Neural progenitor cell (in vitro differentiated cells): ENCODE measurements around the gene CNOT8.

Source experiments
- CTCF ChIP-seq: fragments of 200-600 bp; sonication (generic); IDR thresholded peaks from 2 replicates; pipeline ENCODE4 v1.5.1; 2017; ENCODE audit warnings: antibody characterized with exemption, mild to moderate bottlenecking
- EZH2 ChIP-seq: fragments of 200-600 bp; sonication (generic); IDR thresholded peaks from 2 replicates; pipeline ENCODE4 v1.6.1; 2017; ENCODE audit warnings: antibody characterized with exemption, mild to moderate bottlenecking, moderate library complexity
- EZH2phosphoT487 ChIP-seq: fragments of 200-600 bp; sonication (generic); IDR thresholded peaks from 2 replicates; pipeline ENCODE4 v1.6.1; 2017; ENCODE audit warnings: antibody characterized with exemption

- no peak for TF ChIP-seq CTCF
- no peak for TF ChIP-seq EZH2phosphoT487
- no peak for TF ChIP-seq EZH2
Measured at GRCh38 chr5:154862766-154863165, 4.3 kb downstream of the CNOT8 start.
